PC-3 (cell line): ENCODE results near the gene TPD52L1. TPM values are rescaled to one million over a fixed set of nuclear protein-coding genes. Genes with fewer than 3 reads are reported as not detected.

Experiments
- ATAC-seq: fragments of 200-7000 bp; cut with Tn5 transposase; 2 replicates; pipeline ENCODE4 v1.9.1; 2020; ENCODE audit warnings: mild to moderate bottlenecking, moderate library complexity
- BruUV-seq: library from RNA; stranded (reverse); fragments of 400-500 nt; replicated peaks from 2 replicates; lab custom pipeline; 2021; lab: Mats Ljungman, UMichigan
- CTCF ChIA-PET: fragments of 300-600 bp; sonication (Branson Sonifier 250); formaldehyde crosslinking; loops from one replicate; lab custom pipeline; 2022; ENCODE audit warnings: antibody characterized with exemption; lab: Charles Lee
- POLR2A ChIA-PET: fragments of 300-600 bp; sonication (Branson Sonifier 250); formaldehyde crosslinking; loops from one replicate; lab custom pipeline; 2022; ENCODE audit warnings: antibody characterized with exemption; ENCODE audit not compliant: unreplicated experiment; lab: Charles Lee
- DNase-seq: peaks from one replicate; pipeline ENCODE4 v3.0.0-alpha.2; 2015
- H2AFZ ChIP-seq: fragments of 300-600 bp; sonication (generic); 2 replicates; pipeline ENCODE4 v1.6.0; 2016; ENCODE audit warnings: antibody characterized with exemption, low read length
- H3F3A ChIP-seq: fragments of 300-600 bp; sonication (generic); one replicate; pipeline ENCODE4 v1.6.0; 2017; ENCODE audit warnings: antibody characterized with exemption, low read length, control low read depth, mild to moderate bottlenecking; ENCODE audit not compliant: unreplicated experiment
- H3K27ac ChIP-seq: fragments of 300-600 bp; sonication (generic); 2 replicates; pipeline ENCODE4 v1.5.1; 2016; ENCODE audit warnings: mild to moderate bottlenecking, low read length
- H3K27me3 ChIP-seq: fragments of 300-600 bp; sonication (generic); 2 replicates; pipeline ENCODE4 v1.6.1; 2016; ENCODE audit warnings: low read length, mixed read lengths
- H3K36me3 ChIP-seq: fragments of 300-600 bp; sonication (generic); 2 replicates; pipeline ENCODE4 v1.6.1; 2016; ENCODE audit warnings: low read depth, mixed run types, low read length, mixed read lengths
- H3K4me1 ChIP-seq: fragments of 300-600 bp; sonication (generic); 2 replicates; pipeline ENCODE4 v1.5.1; 2016; ENCODE audit warnings: low read length; ENCODE audit not compliant: insufficient read depth
- H3K4me2 ChIP-seq: fragments of 300-600 bp; sonication (generic); 2 replicates; pipeline ENCODE4 v1.6.0; 2016; ENCODE audit warnings: low read length
- H3K4me3 ChIP-seq: fragments of 300-600 bp; sonication (generic); 2 replicates; pipeline ENCODE4 v1.5.1; 2016; ENCODE audit warnings: mild to moderate bottlenecking, low read length, mixed read lengths
- H3K79me2 ChIP-seq: fragments of 300-600 bp; sonication (generic); 2 replicates; pipeline ENCODE4 v1.6.1; 2017; ENCODE audit warnings: low read length, mixed read lengths
- H3K9ac ChIP-seq: fragments of 300-600 bp; sonication (generic); 2 replicates; pipeline ENCODE4 v1.6.0; 2016; ENCODE audit warnings: mild to moderate bottlenecking, low read length
- H3K9me2 ChIP-seq: fragments of 300-600 bp; sonication (generic); replicated peaks from 2 replicates; pipeline ENCODE4 v1.6.1; 2016; ENCODE audit warnings: mixed run types, low read length, mixed read lengths
- H3K9me3 ChIP-seq: fragments of 300-600 bp; sonication (generic); 2 replicates; pipeline ENCODE4 v1.6.1; 2016; ENCODE audit warnings: low read length, mixed read lengths
- H4K20me1 ChIP-seq: fragments of 300-600 bp; sonication (generic); 2 replicates; pipeline ENCODE4 v1.6.1; 2016; ENCODE audit warnings: low read length, mixed read lengths
- EZH2 ChIP-seq: fragments of 300-600 bp; sonication (generic); IDR thresholded peaks from one replicate; pipeline ENCODE4 v1.6.1; 2017; ENCODE audit warnings: antibody characterized with exemption, mild to moderate bottlenecking, low read length; ENCODE audit not compliant: unreplicated experiment
- EZH2phosphoT487 ChIP-seq: fragments of 300-600 bp; sonication (generic); IDR thresholded peaks from 2 replicates; pipeline ENCODE4 v1.6.1; 2018; ENCODE audit warnings: mild to moderate bottlenecking, antibody characterized with exemption, low read length, borderline replicate concordance
- intact Hi-C: fragments of 100-400 bp; cut with micrococcal nuclease; formaldehyde crosslinking; loops from 2 replicates; pipeline ENCODE4 v1.9.0; 2023
- total RNA-seq: library from RNA; depleted of rRNA; stranded (reverse); fragments of >200 nt; gene quantifications from 2 replicates; pipeline ENCODE4 v1.2.3, GENCODE V29; 2014
- TF ChIP-seq, protein P1 (sequence below): fragments of 300-600 bp; sonication (generic); conservative IDR thresholded peaks from 2 replicates; pipeline ENCODE4 v1.5.1; 2017; ENCODE audit warnings: antibody characterized with exemption, low read depth, mild to moderate bottlenecking, low read length

The TPD52L1 gene
- total RNA-seq, 1 experiment from 2014 or later = 39.4 TPM

DNA sequence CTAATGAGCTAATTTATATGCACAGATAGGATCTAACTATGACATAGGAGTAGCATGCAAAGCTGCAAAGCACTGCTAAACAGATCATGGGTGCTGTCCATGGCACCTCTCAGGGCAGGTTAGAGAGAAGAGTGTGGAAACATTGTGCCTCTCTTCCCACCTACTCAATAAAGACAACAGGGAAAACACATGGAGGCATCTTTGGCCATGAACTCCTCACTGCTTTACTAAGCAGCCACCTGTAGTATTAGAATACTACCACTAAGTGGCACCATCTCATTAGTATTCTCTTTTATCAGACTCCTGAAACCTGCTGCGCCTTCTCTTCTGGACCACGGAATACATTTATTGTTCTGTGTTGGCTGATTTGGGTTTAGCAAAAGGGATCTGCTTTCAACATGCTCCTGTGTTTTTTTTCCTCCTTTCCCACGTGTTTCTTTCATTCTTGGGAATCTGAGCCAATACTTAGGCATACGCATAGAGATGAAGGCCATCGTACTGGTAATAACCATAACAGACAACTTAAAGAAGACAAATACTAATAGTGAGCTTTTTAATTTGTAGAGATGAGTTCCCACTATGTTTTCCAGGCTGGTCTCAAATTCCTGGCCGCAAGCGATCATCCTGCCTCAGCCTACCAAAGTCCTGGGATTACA is 157.5 kb downstream of the TPD52L1 start:
- DNase-seq = peak; percentile 70
- TF ChIP-seq EZH2 = no peak
- TF ChIP-seq EZH2phosphoT487 = no peak
- TF ChIP-seq, protein P1, sequence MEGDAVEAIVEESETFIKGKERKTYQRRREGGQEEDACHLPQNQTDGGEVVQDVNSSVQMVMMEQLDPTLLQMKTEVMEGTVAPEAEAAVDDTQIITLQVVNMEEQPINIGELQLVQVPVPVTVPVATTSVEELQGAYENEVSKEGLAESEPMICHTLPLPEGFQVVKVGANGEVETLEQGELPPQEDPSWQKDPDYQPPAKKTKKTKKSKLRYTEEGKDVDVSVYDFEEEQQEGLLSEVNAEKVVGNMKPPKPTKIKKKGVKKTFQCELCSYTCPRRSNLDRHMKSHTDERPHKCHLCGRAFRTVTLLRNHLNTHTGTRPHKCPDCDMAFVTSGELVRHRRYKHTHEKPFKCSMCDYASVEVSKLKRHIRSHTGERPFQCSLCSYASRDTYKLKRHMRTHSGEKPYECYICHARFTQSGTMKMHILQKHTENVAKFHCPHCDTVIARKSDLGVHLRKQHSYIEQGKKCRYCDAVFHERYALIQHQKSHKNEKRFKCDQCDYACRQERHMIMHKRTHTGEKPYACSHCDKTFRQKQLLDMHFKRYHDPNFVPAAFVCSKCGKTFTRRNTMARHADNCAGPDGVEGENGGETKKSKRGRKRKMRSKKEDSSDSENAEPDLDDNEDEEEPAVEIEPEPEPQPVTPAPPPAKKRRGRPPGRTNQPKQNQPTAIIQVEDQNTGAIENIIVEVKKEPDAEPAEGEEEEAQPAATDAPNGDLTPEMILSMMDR = peak; percentile 69
- H2AFZ ChIP-seq = no peak overlapping the region

DNA sequence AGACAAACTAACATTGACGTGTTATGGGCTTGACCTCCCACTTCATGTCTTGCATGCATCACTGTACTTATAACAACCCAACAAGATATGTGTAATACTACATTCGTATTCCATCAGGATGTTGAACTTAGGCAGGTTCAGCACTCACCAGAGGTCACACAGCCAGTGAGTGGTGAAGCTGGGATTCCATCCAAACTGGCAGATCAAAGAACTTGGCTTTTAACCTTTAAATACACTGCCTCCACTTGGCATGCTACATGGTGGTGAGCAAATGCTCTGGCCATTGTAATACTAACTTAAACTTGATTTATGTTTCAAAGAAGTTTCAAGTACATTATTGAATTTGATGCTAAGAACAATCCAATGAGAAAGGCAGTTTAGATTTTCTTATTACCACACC is 158.9 kb downstream of the TPD52L1 start:
- no peak for ATAC-seq
- H3K27me3 ChIP-seq = peaks cover 18% of the 10 kb centered on the region
- H3K9me3 ChIP-seq = no peaks in the 10 kb centered on the region
- no peak for DNase-seq
- H3K9me2 ChIP-seq = no peaks in the 10 kb centered on the region
- H3K27ac ChIP-seq = no peak overlapping the region
- no peaks in the 10 kb centered on the region for H3K4me1 ChIP-seq
- TF ChIP-seq, protein P1 = no peak
- TF ChIP-seq EZH2 = no peak
- no peak for TF ChIP-seq EZH2phosphoT487
- ChIA-PET CTCF (no interaction called here), POLR2A (no interaction called here)
- H4K20me1 ChIP-seq = no peaks in the 10 kb centered on the region
- BruUV-seq = no TSS peak
- H3K79me2 ChIP-seq = no peaks in the 10 kb centered on the region
- H3K4me3 ChIP-seq = no peak overlapping the region
- H3K9ac ChIP-seq = no peak overlapping the region
- H2AFZ ChIP-seq = no peak overlapping the region
- no peaks in the 10 kb centered on the region for H3F3A ChIP-seq
- H3K4me2 ChIP-seq = no peak overlapping the region
- H3K36me3 ChIP-seq = no peaks in the 10 kb centered on the region
- intact Hi-C loops = loop anchor here (5.0 kb wide), 1 partner anchor 660 kb away; no protein-coding TSS in a partner anchor

More for the DNA sequence above, 157.5 kb downstream of the TPD52L1 start:
- Histone ChIP-seq H3K4me1 (no peaks in the 10 kb centered on the region), H3K4me3 (no peak overlapping the region), H3K36me3 (no peaks in the 10 kb centered on the region), H3K79me2 (no peaks in the 10 kb centered on the region), H3K27me3 (peaks cover 6% of the 10 kb centered on the region; the same call in 1 of the 2 replicates), H3K9me3 (no peaks in the 10 kb centered on the region), H3K4me2 (no peak overlapping the region), H3K27ac (no peak overlapping the region), H3F3A (no peaks in the 10 kb centered on the region), H4K20me1 (no peaks in the 10 kb centered on the region), H3K9me2 (no peaks in the 10 kb centered on the region), H3K9ac (no peak overlapping the region)
- POLR2A ChIA-PET = no interaction called here
- CTCF ChIA-PET = interaction anchor here (0.5 to 0.8 kb wide), 2 partner anchors 442 kb away, joined by 3 read pairs; no protein-coding TSS in a partner anchor
- BruUV-seq = no TSS peak
- intact Hi-C loops = loop anchor here (1.0 to 5.0 kb wide), 3 partner anchors 440 to 661 kb away; no protein-coding TSS in a partner anchor
- ATAC-seq = peak; percentile 77

DNA sequence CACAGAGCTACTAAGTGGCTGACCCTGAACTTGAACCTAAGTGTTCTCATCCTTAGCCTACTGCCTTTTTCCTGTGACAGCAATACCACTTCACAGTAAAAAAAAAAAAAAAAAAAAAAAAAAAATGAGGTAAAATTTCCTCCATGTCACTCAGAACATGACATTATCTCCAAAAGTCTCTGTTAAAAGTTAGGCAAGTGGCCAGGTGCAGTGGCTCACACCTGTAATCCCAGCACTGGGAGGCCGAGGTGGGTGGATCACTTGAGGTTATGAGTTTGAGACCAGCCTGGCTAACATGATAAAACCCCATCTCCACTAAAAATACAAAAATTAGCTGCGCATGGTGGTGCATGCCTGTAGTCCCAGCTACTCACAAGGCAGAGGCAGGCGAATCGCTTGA is 159.4 kb downstream of the TPD52L1 start:
- POLR2A ChIA-PET = no interaction called here
- no peak for ATAC-seq
- intact Hi-C loops = loop anchor here (5.0 kb wide), 1 partner anchor 659 kb away; no protein-coding TSS in a partner anchor

More for the DNA sequence above, 159.4 kb downstream of the TPD52L1 start:
- BruUV-seq = no TSS peak
- no peaks in the 10 kb centered on the region for H3K4me1 ChIP-seq
- peaks cover 18% of the 10 kb centered on the region for H3K27me3 ChIP-seq
- no peak overlapping the region for H3K4me3 ChIP-seq
- TF ChIP-seq EZH2 = no peak
- TF ChIP-seq, protein P1 = no peak
- no peaks in the 10 kb centered on the region for H3F3A ChIP-seq
- no peaks in the 10 kb centered on the region for H3K79me2 ChIP-seq
- no peak for DNase-seq
- CTCF ChIA-PET = no interaction called here
- no peak overlapping the region for H3K9ac ChIP-seq
- H3K36me3 ChIP-seq = no peaks in the 10 kb centered on the region
- H3K4me2 ChIP-seq = no peak overlapping the region
- H2AFZ ChIP-seq = no peak overlapping the region
- no peaks in the 10 kb centered on the region for H3K9me2 ChIP-seq
- no peak overlapping the region for H3K27ac ChIP-seq
- no peaks in the 10 kb centered on the region for H4K20me1 ChIP-seq
- H3K9me3 ChIP-seq = no peaks in the 10 kb centered on the region
